ENCODE data around the gene ALG6.

Gene ALG6

GRCh38 chr1:63448731-63449246 lies 81.4 kb downstream of the ALG6 start:
- CTCF ChIA-PET = no interaction called here
- TF ChIP-seq, protein P1, sequence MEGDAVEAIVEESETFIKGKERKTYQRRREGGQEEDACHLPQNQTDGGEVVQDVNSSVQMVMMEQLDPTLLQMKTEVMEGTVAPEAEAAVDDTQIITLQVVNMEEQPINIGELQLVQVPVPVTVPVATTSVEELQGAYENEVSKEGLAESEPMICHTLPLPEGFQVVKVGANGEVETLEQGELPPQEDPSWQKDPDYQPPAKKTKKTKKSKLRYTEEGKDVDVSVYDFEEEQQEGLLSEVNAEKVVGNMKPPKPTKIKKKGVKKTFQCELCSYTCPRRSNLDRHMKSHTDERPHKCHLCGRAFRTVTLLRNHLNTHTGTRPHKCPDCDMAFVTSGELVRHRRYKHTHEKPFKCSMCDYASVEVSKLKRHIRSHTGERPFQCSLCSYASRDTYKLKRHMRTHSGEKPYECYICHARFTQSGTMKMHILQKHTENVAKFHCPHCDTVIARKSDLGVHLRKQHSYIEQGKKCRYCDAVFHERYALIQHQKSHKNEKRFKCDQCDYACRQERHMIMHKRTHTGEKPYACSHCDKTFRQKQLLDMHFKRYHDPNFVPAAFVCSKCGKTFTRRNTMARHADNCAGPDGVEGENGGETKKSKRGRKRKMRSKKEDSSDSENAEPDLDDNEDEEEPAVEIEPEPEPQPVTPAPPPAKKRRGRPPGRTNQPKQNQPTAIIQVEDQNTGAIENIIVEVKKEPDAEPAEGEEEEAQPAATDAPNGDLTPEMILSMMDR (conservative IDR thresholded peaks at IDR 0.05; ENCODE audit: low read depth) = no peak
- POLR2A ChIA-PET (ENCODE audit: low non-redundant PET) = no interaction called here
- no peak overlapping the region for H3K27ac ChIP-seq
- DNase-seq (ENCODE audit: low spot score) = no peak

DNA sequence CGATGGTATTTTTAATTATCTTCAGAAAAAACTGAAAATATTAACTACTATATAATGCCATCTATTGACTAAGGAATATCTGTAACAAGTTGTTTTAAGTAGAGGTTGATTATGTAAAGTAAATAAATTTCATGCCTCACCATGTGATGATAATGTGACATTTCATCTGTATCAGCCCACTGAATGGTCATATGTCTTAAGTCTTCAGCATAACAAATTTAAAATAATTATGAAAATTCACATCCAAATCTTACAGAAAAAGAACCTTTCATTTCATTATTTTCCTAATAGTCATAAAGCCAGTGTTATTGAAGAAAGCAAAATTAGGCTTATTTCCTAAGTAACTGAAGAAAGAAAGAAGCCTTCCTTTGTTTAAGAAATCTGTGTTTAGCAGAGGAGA lies 83.0 kb downstream of the ALG6 start:
- TF ChIP-seq, protein P1 (conservative IDR thresholded peaks at IDR 0.05; ENCODE audit: low read depth) = no peak
- no peak overlapping the region for H3K27ac ChIP-seq
- CTCF ChIA-PET = no interaction called here
- POLR2A ChIA-PET (ENCODE audit: low non-redundant PET) = no interaction called here
- DNase-seq (ENCODE audit: low spot score) = no peak

DNA sequence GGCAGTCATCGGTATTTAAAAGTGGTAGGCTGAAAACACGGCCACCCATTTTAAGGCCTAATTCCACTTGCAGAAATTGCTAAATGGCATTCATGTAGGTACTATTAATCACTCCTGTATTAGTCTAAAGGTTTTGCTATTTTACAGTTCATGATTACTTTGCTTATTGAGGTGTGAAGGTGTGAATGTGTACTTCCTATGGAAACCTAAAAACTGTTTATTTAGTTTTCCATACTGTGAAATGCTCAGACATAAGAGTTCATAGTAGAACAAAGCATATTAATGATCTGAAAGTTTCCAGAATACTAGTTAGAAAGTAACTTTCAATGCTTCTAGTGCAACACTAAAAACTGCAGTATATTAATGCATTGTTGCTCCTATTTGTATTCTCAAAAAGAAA lies 85.8 kb downstream of the ALG6 start:
- no peak for DNase-seq (ENCODE audit: low spot score)
- ChIA-PET POLR2A (ENCODE audit: low non-redundant PET) (no interaction called here), CTCF (no interaction called here)
- TF ChIP-seq, protein P1 (conservative IDR thresholded peaks at IDR 0.05; ENCODE audit: low read depth) = no peak
- no peak overlapping the region for H3K27ac ChIP-seq

DNA sequence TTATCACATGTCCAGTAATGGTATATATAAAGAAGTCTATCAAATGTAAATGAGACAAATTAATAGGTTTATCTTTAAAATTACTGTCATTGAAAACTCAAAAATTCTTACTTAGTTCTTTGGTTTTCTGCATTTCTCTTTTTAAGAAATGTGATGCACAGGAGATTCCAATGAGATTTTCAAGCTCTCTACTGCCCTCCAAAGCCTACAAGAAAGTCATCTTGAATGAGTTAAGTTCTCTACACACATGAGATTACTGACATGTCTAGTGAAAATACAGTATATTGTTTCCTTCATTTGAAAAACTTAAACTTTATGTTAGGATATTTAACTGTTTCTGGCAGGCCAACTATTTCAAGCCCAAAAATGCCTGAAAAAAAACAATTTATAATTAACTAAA lies 86.8 kb downstream of the ALG6 start:
- ChIA-PET POLR2A (ENCODE audit: low non-redundant PET) (no interaction called here), CTCF (interaction anchor here (0.7 kb wide), 2 partner anchors 86 to 138 kb away, joined by 4 to 9 read pairs; no protein-coding TSS in a partner anchor)
- no peak overlapping the region for H3K27ac ChIP-seq
- TF ChIP-seq, protein P1 (conservative IDR thresholded peaks at IDR 0.05; ENCODE audit: low read depth) = no peak
- DNase-seq (ENCODE audit: low spot score) = no peak

GRCh38 chr1:63458750-63459149 lies 91.3 kb downstream of the ALG6 start:
- ChIA-PET POLR2A (ENCODE audit: low non-redundant PET) (no interaction called here), CTCF (no interaction called here)
- no peak for DNase-seq (ENCODE audit: low spot score)
- H3K27ac ChIP-seq = no peak overlapping the region
- TF ChIP-seq, protein P1 (conservative IDR thresholded peaks at IDR 0.05; ENCODE audit: low read depth) = no peak

- TF ChIP-seq, protein P1 (conservative IDR thresholded peaks at IDR 0.05; ENCODE audit: low read depth) = no peak
- DNase-seq (ENCODE audit: low spot score) = no peak
- ChIA-PET POLR2A (ENCODE audit: low non-redundant PET) (no interaction called here), CTCF (interaction anchor here (0.6 kb wide), 2 partner anchors 30 to 77 kb away, joined by 3 read pairs; no protein-coding TSS in a partner anchor)
- H3K27ac ChIP-seq = no peak overlapping the region
Observed at GRCh38 chr1:63461661-63462230, 94.3 kb downstream of the ALG6 start.
